ENCODE measurements around the gene PKD2L2.

PKD2L2 gene

GRCh38 chr5:137894586-137894985 lies 5.3 kb downstream of the PKD2L2 start:
- ChIA-PET POLR2A (no interaction called here), CTCF (no interaction called here)
- H3K27ac ChIP-seq (ENCODE audit: extremely low read depth, low read depth, low read length) = no peak overlapping the region

GRCh38 chr5:137896560-137896959 lies 7.3 kb downstream of the PKD2L2 start:
- POLR2A ChIA-PET = no interaction called here
- Histone ChIP-seq H3K4me3 (ENCODE audit: low read depth, low read length) (no peak overlapping the region), H3K4me1 (ENCODE audit: control insufficient read depth, insufficient read depth, low read length) (peaks cover 3% of the 10 kb centered on the region; the same call in 1 of the 2 replicates), H3K9me3 (ENCODE audit: control insufficient read depth, insufficient read depth, low read depth, low read length) (no peaks in the 10 kb centered on the region), H3K27ac (ENCODE audit: extremely low read depth, low read depth, low read length) (no peak overlapping the region), H3K36me3 (ENCODE audit: control insufficient read depth in 2 of 2, insufficient read depth in 1 of 2, low read length in 2 of 2) (no peaks in the 10 kb centered on the region)
- CTCF ChIA-PET = interaction anchor here (0.7 to 0.8 kb wide), 2 partner anchors 118 to 121 kb away, joined by 3 to 4 read pairs; no protein-coding TSS in a partner anchor
- TF ChIP-seq ZNF514 (tag by site-specific recombination; IDR thresholded peaks at IDR 0.05) (no peak), BCL11A (tag by site-specific recombination; IDR thresholded peaks at IDR 0.05; ENCODE audit: low read depth) (no peak), ZSCAN18 (tag by site-specific recombination; IDR thresholded peaks at IDR 0.05) (no peak), PATZ1 (tag by site-specific recombination; IDR thresholded peaks at IDR 0.05) (no peak), ZNF24 (tag by site-specific recombination; IDR thresholded peaks at IDR 0.05) (no peak), ZNF791 (tag by site-specific recombination; IDR thresholded peaks at IDR 0.05) (no peak), ZNF169 (tag by site-specific recombination; IDR thresholded peaks at IDR 0.05) (no peak), ZBTB6 (tag by site-specific recombination; IDR thresholded peaks at IDR 0.05) (no peak), SETDB1 (IDR thresholded peaks at IDR 0.05; ENCODE audit: insufficient read length, low read length) (no peak)
- TF ChIP-seq, protein P1, sequence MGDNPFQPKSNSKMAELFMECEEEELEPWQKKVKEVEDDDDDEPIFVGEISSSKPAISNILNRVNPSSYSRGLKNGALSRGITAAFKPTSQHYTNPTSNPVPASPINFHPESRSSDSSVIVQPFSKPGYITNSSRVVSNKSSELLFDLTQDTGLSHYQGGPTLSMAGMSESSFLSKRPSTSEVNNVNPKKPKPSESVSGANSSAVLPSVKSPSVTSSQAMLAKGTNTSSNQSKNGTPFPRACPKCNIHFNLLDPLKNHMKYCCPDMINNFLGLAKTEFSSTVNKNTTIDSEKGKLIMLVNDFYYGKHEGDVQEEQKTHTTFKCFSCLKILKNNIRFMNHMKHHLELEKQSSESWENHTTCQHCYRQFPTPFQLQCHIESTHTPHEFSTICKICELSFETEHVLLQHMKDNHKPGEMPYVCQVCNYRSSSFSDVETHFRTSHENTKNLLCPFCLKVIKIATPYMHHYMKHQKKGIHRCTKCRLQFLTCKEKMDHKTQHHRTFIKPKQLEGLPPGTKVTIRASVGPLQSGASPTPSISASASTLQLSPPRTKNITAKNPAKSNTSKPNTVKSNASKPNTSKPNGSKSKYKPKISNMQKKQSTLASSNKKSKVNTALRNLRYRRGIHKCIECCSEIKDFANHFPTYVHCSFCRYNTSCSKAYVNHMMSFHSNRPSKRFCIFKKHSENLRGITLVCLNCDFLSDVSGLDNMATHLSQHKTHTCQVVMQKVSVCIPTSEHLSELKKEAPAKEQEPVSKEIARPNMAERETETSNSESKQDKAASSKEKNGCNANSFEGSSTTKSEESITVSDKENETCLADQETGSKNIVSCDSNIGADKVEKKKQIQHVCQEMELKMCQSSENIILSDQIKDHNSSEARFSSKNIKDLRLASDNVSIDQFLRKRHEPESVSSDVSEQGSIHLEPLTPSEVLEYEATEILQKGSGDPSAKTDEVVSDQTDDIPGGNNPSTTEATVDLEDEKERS (tag by site-specific recombination; IDR thresholded peaks at IDR 0.05) = no peak
- TF ChIP-seq, protein P2, sequence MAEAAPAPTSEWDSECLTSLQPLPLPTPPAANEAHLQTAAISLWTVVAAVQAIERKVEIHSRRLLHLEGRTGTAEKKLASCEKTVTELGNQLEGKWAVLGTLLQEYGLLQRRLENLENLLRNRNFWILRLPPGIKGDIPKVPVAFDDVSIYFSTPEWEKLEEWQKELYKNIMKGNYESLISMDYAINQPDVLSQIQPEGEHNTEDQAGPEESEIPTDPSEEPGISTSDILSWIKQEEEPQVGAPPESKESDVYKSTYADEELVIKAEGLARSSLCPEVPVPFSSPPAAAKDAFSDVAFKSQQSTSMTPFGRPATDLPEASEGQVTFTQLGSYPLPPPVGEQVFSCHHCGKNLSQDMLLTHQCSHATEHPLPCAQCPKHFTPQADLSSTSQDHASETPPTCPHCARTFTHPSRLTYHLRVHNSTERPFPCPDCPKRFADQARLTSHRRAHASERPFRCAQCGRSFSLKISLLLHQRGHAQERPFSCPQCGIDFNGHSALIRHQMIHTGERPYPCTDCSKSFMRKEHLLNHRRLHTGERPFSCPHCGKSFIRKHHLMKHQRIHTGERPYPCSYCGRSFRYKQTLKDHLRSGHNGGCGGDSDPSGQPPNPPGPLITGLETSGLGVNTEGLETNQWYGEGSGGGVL (tag by site-specific recombination; IDR thresholded peaks at IDR 0.05) = no peak
- TF ChIP-seq, protein P3, sequence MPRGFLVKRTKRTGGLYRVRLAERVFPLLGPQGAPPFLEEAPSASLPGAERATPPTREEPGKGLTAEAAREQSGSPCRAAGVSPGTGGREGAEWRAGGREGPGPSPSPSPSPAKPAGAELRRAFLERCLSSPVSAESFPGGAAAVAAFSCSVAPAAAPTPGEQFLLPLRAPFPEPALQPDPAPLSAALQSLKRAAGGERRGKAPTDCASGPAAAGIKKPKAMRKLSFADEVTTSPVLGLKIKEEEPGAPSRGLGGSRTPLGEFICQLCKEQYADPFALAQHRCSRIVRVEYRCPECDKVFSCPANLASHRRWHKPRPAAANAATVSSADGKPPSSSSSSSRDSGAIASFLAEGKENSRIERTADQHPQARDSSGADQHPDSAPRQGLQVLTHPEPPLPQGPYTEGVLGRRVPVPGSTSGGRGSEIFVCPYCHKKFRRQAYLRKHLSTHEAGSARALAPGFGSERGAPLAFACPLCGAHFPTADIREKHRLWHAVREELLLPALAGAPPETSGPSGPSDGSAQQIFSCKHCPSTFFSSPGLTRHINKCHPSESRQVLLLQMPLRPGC (tag by site-specific recombination; IDR thresholded peaks at IDR 0.05) = no peak

More at GRCh38 chr5:137894586-137894985, 5.3 kb downstream of the PKD2L2 start:
- no peaks in the 10 kb centered on the region for H3K36me3 ChIP-seq (ENCODE audit: control insufficient read depth in 2 of 2, insufficient read depth in 1 of 2, low read length in 2 of 2)
- peaks cover 3% of the 10 kb centered on the region; the same call in 1 of the 2 replicates for H3K4me1 ChIP-seq (ENCODE audit: control insufficient read depth, insufficient read depth, low read length)
- no peaks in the 10 kb centered on the region for H3K9me3 ChIP-seq (ENCODE audit: control insufficient read depth, insufficient read depth, low read depth, low read length)
- no peak overlapping the region for H3K4me3 ChIP-seq (ENCODE audit: low read depth, low read length)
- no peak for TF ChIP-seq ZNF354C (tag by site-specific recombination; IDR thresholded peaks at IDR 0.05; ENCODE audit: borderline replicate concordance, low read depth)
- no peak for TF ChIP-seq ZNF426 (tag by site-specific recombination; IDR thresholded peaks at IDR 0.05)
